NCI-H524 treated with DMSO at 0.1 percent for 48 hours (cell line): ENCODE data around the gene TRAF3.
"Not testable (repeated sequence)": the region's sequence is repeated elsewhere in the genome, so short reads cannot be mapped to it uniquely, and the experiment has no call there.

Experiments used
- DNase-seq: peaks from one replicate; lab custom pipeline; 2025; lab: John Stamatoyannopoulos, UW

TRAF3 gene

DNA sequence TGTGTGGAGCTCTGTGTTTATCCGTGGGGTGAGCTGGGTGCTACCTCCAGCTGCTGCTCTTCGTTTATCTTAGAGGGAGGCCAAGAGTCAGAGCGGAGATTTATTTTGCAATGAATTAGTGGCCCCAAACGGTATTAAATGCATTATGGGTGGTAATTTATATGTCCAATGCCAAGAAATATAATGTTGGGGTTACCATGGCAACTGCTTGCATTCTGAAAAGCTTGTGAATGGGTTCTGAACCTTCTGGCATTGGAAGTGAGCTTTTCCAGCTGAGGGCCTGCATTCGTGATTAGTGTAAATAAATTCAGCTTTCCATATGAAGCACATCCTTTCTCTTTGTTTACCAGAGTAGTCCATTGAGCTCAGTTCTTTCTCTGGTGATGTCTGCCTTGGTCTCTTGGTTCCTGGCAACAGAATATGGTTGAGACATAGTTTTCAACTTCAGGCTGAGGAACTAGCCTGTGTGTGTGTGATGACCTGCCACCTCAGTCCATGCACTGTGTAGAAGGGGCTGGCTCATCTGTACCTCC, 51.8 kb downstream of the TRAF3 start:
- no peak for DNase-seq

- no peak for DNase-seq
Measured at GRCh38 chr14:102830474-102831045, 53.3 kb downstream of the TRAF3 start.

GRCh38 chr14:102831163-102831804, 54.0 kb downstream of the TRAF3 start:
- no peak for DNase-seq

- no peak for DNase-seq
Measured at GRCh38 chr14:102833341-102833740, 56.1 kb downstream of the TRAF3 start.

DNA sequence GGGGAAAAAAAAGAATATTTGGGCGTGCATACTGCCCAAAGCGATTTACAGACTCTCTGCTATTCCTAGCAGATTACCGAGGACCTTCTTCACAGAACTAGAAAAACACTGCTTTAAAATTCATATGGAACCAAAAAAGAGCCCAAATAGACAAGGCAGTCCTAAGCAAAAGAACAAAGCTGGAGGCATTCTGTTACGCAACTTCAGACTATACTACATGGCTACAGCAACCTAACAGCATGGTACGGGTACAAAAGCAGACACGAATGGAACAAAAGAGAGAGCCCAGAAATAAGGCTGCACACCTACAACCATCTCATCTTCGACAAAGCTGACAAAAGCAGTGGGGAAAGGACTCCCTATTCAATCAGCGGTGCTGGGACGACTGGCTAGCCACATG, 56.7 kb downstream of the TRAF3 start:
- no peak for DNase-seq

DNA sequence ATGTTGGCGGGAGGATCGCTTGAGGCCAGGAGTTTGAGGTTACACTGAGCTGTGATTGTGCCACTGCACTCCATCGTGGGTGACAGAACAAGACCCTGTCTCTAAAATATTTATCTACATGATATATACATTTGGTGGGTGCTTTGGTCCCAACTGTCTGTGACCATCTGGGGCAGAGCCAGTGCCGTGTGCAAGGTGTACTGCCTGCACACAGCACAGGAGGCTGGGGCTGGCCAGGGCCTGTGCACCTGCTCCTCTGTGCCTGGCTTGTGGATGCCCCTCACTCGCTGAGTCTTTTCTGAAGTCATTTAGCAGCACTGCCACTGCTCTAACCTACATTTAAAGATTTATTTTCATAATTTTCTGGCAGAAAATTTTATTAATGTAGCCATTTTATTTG, 58.7 kb downstream of the TRAF3 start:
- no peak for DNase-seq

- not testable (repeated sequence) for DNase-seq
Measured at GRCh38 chr14:102837120-102837519, 59.9 kb downstream of the TRAF3 start.

DNA sequence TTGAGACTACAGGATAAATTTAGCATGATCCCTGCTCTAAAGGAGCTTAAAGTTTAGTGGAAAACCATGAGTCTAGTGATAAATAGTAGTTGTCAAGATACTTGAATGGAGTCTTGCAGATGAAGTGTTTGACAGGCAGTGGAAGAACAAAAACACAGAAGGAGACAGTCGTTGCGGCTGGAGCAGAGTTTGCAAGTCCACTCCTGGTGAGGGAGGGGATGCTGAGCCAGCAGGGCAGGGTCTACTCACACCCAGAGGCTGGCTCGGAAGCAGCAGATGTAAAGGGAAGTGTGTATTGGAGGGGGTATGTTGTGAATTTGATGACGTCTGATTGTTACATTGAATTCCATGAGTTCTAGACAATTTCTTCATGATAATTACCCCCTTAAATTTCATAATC, 61.3 kb downstream of the TRAF3 start:
- DNase-seq: no peak

- DNase-seq: no peak
Measured at GRCh38 chr14:102840115-102840514, 62.9 kb downstream of the TRAF3 start.

DNA sequence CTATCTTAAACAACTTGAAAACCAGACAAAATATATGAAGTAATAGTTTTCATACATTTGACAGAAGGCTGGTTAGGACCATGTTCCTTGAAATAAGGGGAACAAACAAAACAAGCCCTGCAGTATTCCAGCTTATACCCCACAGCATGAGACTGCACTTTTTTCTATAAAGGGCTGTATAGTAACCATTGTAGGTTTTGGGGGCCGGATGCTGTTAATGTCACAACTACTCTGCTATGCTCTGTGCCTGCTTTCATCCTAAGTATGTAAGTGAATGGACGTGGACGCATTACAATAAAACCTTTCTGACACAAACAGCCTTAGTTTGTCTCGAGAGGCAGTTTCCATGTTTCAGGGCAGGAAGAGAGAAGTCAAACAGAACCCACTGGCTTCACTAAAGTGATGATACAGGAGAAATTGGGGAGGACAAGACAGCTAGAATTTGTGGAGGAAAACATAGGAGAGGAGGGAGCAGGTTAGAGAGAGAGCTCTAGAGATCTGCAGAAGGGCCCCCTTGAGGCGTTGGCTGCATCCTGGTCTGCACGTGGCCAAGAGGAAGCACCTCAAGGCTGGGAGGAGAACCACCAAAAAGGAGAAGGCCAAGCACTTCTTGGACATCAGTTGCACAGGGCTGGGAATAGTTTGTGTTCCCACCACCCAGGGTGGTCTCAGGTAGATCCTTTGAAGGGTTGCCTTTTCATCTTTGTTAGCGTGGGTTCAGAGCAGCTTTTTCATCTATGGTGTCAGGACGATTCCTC, 63.7 kb downstream of the TRAF3 start:
- DNase-seq: no peak

DNA sequence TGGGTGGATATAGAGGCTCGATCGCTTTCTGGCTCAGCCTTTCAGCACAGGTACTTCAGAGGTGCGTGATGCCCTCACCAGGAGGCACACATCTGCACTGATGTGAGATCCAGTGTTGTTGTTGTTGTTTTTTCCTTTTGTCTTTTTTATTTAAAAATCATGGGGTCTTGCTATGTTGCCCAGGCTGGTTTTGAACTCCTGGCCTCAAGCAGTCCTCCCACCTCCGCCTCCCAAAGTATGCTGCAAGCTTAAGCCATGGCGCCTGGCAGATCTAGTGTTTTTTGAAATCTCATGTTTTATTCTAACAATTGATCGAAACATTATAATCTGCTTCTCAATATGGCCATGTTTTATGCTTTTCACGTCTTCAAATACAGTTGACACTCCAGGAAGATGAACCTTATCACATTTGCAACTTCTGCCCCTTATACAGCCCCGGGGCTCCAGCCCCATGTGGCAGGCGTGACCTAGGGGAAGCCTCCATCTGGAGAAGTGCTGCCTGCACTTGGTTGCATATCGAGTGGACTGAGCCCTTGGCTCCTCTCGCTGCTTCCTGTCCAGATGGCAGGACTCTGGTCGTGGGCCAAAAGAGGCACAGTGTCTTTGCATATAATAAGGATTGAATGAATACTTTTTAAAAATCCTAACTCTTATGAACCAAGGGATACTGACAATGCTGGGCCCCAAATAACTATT, 71.7 kb downstream of the TRAF3 start:
- DNase-seq: peak; percentile 99

DNA sequence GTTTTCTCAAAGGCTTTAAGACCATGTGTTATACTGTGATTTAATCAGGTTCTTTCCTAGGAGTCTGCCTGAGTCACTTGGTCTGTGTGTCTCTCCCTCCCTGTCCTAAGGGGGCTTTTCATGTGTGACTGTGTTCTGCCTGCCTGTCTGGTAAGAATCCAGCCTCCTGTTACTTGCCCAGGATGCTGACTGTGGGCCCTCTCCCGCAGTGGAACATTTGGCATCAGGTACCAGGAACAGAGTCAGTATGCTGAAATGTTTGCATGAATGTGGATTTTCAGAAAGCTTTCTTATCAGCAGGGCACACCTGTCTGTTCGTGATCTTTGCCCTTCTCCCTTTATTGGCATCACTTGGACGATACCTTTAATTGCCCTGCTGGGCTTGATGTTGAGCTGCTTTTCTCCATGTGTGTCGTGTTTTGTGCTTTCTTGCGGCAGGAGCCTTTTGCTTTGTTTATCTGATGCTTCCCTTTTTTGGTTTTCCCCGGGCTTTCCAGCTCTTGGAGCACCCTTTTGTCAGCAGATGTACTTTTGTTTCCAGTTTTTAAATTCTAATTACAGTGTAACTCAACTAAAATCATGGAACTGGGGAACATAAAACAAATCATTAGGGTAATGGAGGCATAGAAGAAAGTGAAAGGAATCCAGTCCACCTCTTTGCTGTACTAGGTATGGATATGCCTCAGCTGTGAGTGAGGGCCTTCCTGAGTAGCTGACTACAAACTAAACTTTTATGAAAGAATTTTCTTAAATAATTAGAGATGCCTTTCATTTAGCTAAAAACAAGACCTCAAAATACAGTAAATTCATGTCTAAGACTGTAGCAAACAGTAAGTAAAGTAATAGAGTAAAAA, 72.5 kb downstream of the TRAF3 start:
- DNase-seq: peak; percentile 99

GRCh38 chr14:102853648-102854047, 76.4 kb downstream of the TRAF3 start:
- DNase-seq: no peak

GRCh38 chr14:102854091-102854703, 76.9 kb downstream of the TRAF3 start:
- no peak for DNase-seq

DNA sequence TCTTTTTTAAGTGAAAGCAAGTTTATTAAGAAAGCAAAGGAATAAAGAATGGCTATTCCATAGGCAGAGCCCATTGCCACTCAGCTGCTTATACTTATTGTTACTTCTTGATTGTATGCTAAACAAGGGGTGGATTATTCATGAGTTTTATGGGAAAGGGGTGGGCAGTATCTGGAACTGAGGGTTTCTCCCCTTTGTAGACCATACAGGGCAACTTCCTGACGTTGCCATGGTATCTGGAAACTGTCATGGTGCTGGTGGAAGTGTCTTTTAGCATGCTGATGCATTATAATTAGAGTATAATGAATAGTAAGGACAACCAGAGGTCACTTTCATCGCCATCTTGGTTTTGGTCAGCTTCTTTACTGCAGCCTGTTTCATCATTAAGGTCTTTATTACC, 78.9 kb downstream of the TRAF3 start:
- no peak for DNase-seq

GRCh38 chr14:102857444-102857843, 80.2 kb downstream of the TRAF3 start:
- no peak for DNase-seq

GRCh38 chr14:102859911-102860310, 82.7 kb downstream of the TRAF3 start:
- no peak for DNase-seq

- DNase-seq: no peak
Measured at GRCh38 chr14:102862154-102862773, 85.0 kb downstream of the TRAF3 start.

- no peak for DNase-seq
Measured at GRCh38 chr14:102863381-102863780, 86.1 kb downstream of the TRAF3 start.

- DNase-seq: not testable (repeated sequence)
Measured at GRCh38 chr14:102865916-102866315, 88.7 kb downstream of the TRAF3 start.
